Esophagus muscularis mucosa (tissue), 4 donors: ENCODE data around the gene BFSP1. TPM values are rescaled to one million over a fixed set of nuclear protein-coding genes. Genes with fewer than 3 reads are reported as not detected.

Experiments
- DNase-seq: peaks from one replicate; pipeline ENCODE4 v3.0.0-alpha.2; 2017; ENCODE audit errors: extremely low spot score
- H3K27ac ChIP-seq, 4 donors: fragments of 200-600 bp; sonication (generic); replicated peaks in 1 of 4; 1 replicate in 3 of 4; 2 replicates in 1 of 4; pipeline ENCODE4 v1.5.1; 2016 to 2019; ENCODE audit warnings: mild to moderate bottlenecking in 1 of 4
- H3K27me3 ChIP-seq, 4 donors: fragments of 200-600 bp; sonication (generic); one replicate each; pipeline versions ENCODE4 v1.5.1 to v1.6.0; 2016 to 2019
- H3K36me3 ChIP-seq, 4 donors: fragments of 200-600 bp; sonication (generic); one replicate each; pipeline ENCODE4 v1.5.1; 2016 to 2019
- H3K4me1 ChIP-seq, 4 donors: fragments of 200-600 bp; sonication (generic); one replicate each; pipeline ENCODE4 v1.5.1; 2016 to 2019
- H3K4me3 ChIP-seq, 4 donors: fragments of 200-600 bp; sonication (generic); 1 replicate in 2 of 4; 2 replicates in 2 of 4; pipeline ENCODE4 v1.5.1; 2016 to 2019; ENCODE audit warnings: mild to moderate bottlenecking in 4 of 4, moderate library complexity in 1 of 4
- H3K9me3 ChIP-seq, 4 donors: fragments of 200-600 bp; sonication (generic); 1 replicate in 3 of 4; 2 replicates in 1 of 4; pipeline ENCODE4 v1.5.1; 2016 to 2019
- EP300 ChIP-seq: sonication (generic); formaldehyde crosslinking; IDR thresholded peaks from one replicate; pipeline ENCODE4 v1.6.1; 2017; ENCODE audit warnings: antibody characterized with exemption
- POLR2A ChIP-seq: fragments of 450-650 bp; IDR thresholded peaks from one replicate; pipeline ENCODE4 v1.6.1; 2017; ENCODE audit warnings: antibody characterized with exemption, moderate library complexity, mild to moderate bottlenecking, low read depth
- POLR2AphosphoS5 ChIP-seq, 2 donors: sonication (generic); formaldehyde crosslinking; IDR thresholded peaks; one replicate each; pipeline ENCODE4 v1.6.1; 2017; ENCODE audit warnings: antibody characterized with exemption in 2 of 2
- WGBS: methylation state at CpG from one replicate; pipeline ENCODE4 v1.1.5; 2018; 5-methylcytosine and 5-hydroxymethylcytosine counted together
- intact Hi-C: fragments of 100-400 bp; cut with DNase I; formaldehyde crosslinking; loops from one replicate; pipeline ENCODE4 v1.15.1; 2023
- total RNA-seq, 4 donors: library from RNA; depleted of rRNA; stranded (reverse); fragments of >200 nt; gene quantifications; one replicate each; pipeline versions ENCODE4 v1.1.0 to v1.2.1, GENCODE V29; 2016
- TF ChIP-seq, protein P1 (sequence below), 3 experiments: fragments of 200-600 bp in 2 of 3; fragments of 450-650 bp in 1 of 3; sonication (generic) in 2 of 3; IDR thresholded peaks; one replicate each; pipeline ENCODE4 v1.5.1; 2017 to 2019; ENCODE audit warnings: antibody characterized with exemption in 3 of 3, mild to moderate bottlenecking in 2 of 3, moderate library complexity in 1 of 3

The BFSP1 gene
- total RNA-seq, 4 donors from 2014 or later, result 2.7 to 7.3 (median 6.4) TPM

DNA sequence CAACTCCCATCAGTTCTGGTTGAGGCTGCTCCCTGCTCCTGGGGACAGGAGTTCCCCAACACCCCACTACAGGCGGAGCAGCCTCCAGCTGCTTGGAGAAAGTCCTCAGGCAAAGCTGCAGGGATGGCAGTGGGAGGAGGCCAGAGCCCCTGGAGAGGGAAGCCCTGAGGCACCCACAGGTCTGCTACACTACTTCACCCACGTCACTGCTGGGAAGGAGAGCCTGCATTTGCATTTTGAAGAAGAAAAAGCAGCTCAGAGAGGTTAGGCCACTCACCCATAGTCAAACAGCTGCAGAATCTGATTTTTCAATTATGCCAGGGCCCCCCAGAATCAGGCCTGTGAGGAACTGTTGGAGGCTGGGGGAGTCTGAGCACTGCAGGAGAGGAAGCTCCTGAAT is 17.2 kb downstream of the BFSP1 start:
- Histone ChIP-seq H3K27me3 (no peaks in the 10 kb centered on the region), H3K9me3 (no peaks in the 10 kb centered on the region), H3K4me1 (no peaks in the 10 kb centered on the region), H3K27ac (no peak overlapping the region), H3K4me3 (no peak overlapping the region), H3K36me3 (no peaks in the 10 kb centered on the region)
- intact Hi-C loops, result no loop called here
- no peak for TF ChIP-seq POLR2AphosphoS5 (IDR thresholded peaks at IDR 0.05)
- no peak for DNase-seq
- WGBS, result 88% methylated on average over 1 of the region's 2 CpGs

DNA sequence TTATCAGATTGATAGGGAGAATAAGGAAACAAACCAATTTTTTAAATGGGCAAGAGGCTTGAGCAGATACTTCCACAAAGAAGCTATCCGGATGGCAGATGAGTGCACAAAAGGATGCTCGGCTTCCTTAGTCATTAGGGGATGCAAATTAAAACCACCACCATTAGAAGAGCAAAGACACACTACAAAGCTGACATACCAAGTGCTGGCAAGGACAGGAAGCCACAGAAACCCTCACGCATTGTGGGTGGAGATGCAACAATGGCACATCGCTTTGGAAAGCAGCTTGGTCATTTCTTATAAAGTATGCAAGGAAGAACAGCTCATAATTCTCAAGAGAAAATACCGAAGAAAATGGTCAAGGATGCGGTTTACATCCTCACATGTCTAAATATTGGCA is 19.8 kb downstream of the BFSP1 start:
- intact Hi-C loops, result no loop called here
- 80% methylated on average over 6 of the region's 6 CpGs for WGBS
- Histone ChIP-seq H3K27ac (no peak overlapping the region), H3K27me3 (no peaks in the 10 kb centered on the region), H3K4me3 (no peak overlapping the region), H3K9me3 (no peaks in the 10 kb centered on the region), H3K4me1 (no peaks in the 10 kb centered on the region), H3K36me3 (peaks cover 0 to 4% (median 0%) of the 10 kb centered on the region in 4 donors)
- TF ChIP-seq POLR2A, result no peak
- TF ChIP-seq EP300, result no peak
- TF ChIP-seq, protein P1, sequence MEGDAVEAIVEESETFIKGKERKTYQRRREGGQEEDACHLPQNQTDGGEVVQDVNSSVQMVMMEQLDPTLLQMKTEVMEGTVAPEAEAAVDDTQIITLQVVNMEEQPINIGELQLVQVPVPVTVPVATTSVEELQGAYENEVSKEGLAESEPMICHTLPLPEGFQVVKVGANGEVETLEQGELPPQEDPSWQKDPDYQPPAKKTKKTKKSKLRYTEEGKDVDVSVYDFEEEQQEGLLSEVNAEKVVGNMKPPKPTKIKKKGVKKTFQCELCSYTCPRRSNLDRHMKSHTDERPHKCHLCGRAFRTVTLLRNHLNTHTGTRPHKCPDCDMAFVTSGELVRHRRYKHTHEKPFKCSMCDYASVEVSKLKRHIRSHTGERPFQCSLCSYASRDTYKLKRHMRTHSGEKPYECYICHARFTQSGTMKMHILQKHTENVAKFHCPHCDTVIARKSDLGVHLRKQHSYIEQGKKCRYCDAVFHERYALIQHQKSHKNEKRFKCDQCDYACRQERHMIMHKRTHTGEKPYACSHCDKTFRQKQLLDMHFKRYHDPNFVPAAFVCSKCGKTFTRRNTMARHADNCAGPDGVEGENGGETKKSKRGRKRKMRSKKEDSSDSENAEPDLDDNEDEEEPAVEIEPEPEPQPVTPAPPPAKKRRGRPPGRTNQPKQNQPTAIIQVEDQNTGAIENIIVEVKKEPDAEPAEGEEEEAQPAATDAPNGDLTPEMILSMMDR (IDR thresholded peaks at IDR 0.05), result no peak
- no peak for TF ChIP-seq POLR2AphosphoS5 (IDR thresholded peaks at IDR 0.05)
- DNase-seq, result no peak

DNA sequence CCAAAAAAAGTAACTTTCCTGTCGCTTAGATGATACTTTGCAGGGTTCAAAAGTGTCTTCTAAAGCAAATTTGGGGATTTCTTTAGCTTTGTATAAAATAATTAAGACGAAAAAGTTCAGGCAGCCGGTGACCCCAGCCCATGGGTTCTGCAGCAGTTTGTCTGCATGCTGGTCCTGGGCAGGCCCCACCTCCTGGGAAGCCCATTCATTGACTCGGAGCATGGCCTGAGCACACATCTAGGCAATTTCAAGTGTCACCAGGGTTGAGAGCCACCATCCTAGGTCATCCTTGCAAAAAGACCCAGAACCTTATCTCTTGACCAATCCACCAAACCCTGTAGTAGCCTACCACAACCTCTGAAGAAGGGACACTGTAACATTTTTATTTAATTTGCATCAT is 20.6 kb downstream of the BFSP1 start:
- H3K4me1 ChIP-seq, result peaks cover 1 to 7% (median 3%) of the 10 kb centered on the region in 4 donors
- no peak overlapping the region for H3K27ac ChIP-seq
- intact Hi-C loops, result no loop called here
- WGBS, result 91% methylated on average over 4 of the region's 4 CpGs
- peaks cover 0 to 4% (median 0%) of the 10 kb centered on the region in 4 donors for H3K36me3 ChIP-seq
- no peak overlapping the region for H3K4me3 ChIP-seq
- no peaks in the 10 kb centered on the region for H3K27me3 ChIP-seq
- no peak for DNase-seq
- H3K9me3 ChIP-seq, result no peaks in the 10 kb centered on the region
- TF ChIP-seq, protein P1 (IDR thresholded peaks at IDR 0.05), result no peak

DNA sequence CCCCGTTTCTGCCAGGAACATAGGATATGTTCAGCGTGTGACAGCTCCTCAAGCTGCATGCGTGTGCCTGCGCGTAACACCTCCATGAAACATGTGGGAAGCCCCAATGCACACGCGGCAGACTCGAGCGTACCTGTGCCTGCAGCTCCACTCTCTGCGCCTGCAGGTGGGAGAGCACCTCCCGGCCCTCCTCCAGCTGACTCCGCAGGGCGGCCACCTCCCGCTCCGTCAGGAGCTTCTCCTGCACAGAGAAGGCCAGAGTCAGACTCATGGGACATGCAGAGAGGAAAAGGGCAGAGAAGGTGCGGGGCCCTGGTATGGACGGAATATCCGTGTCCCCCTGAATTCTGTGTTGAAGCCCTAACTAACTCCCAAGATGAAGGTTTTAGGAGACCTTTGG is 22.4 kb downstream of the BFSP1 start:
- Histone ChIP-seq H3K9me3 (no peaks in the 10 kb centered on the region), H3K36me3 (peaks cover 0 to 4% (median 0%) of the 10 kb centered on the region in 4 donors), H3K27ac (no peak overlapping the region), H3K27me3 (no peaks in the 10 kb centered on the region), H3K4me3 (no peak overlapping the region), H3K4me1 (peaks cover 8 to 19% (median 15%) of the 10 kb centered on the region in 4 donors)
- intact Hi-C loops, result loop anchor here (5.0 kb wide), 1 partner anchor 394 kb away; no protein-coding TSS in a partner anchor
- 97% methylated on average over 8 of the region's 18 CpGs for WGBS
- TF ChIP-seq, protein P1 (IDR thresholded peaks at IDR 0.05), result no peak
- no peak for TF ChIP-seq EP300
- TF ChIP-seq POLR2AphosphoS5 (IDR thresholded peaks at IDR 0.05), result no peak
- no peak for TF ChIP-seq POLR2A
- no peak for DNase-seq

DNA sequence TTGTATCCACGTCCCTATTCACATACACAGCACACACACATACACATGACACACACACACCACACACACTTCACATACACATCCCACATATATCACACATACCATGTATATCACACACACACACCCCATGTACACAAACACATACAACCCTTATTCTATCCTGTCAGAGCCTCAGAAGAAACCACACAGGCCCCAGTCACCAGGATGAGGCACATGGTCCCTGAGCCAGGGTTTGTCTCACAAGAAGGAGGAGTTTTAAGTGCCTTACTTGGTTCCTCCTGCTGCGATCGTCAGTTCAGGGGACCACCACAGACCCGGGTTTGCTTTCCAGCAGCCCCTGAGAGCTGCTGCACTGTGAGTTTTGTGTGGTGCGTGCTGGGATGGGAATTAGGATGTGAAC is 23.6 kb downstream of the BFSP1 start:
- peaks cover 8 to 19% (median 15%) of the 10 kb centered on the region in 4 donors for H3K4me1 ChIP-seq
- H3K9me3 ChIP-seq, result no peaks in the 10 kb centered on the region
- no peak for DNase-seq
- no peak overlapping the region for H3K4me3 ChIP-seq
- intact Hi-C loops, result loop anchor here (5.0 kb wide), 1 partner anchor 395 kb away; no protein-coding TSS in a partner anchor
- WGBS, result 92% methylated on average over 5 of the region's 5 CpGs
- H3K36me3 ChIP-seq, result peaks cover 0 to 4% (median 0%) of the 10 kb centered on the region in 4 donors
- H3K27me3 ChIP-seq, result no peaks in the 10 kb centered on the region
- no peak overlapping the region for H3K27ac ChIP-seq
- no peak for TF ChIP-seq EP300

DNA sequence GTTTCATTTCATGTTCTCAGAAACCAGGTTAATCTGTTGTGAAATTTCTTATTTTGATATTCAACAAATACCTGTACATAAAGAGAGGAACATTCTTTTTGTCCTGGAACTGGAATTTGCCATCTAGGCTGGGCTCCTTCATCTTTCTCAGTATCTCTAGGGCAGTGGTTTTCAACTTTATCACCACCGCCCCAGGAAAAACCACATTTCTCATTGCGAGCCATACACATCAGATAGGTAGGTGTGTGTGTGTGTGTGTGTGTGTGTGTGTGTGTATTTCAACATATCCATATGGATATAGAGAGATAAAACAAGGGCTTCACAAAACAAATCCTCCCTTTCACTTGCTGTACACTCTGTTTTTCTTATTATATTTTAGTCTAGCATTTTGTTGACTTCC is 24.1 kb downstream of the BFSP1 start:
- Histone ChIP-seq H3K4me1 (peaks cover 8 to 19% (median 15%) of the 10 kb centered on the region in 4 donors), H3K9me3 (no peaks in the 10 kb centered on the region), H3K27me3 (no peaks in the 10 kb centered on the region), H3K4me3 (no peak overlapping the region), H3K27ac (no peak overlapping the region), H3K36me3 (peaks cover 0 to 4% (median 0%) of the 10 kb centered on the region in 4 donors)
- 92% methylated on average over 2 of the region's 2 CpGs for WGBS
- intact Hi-C loops, result loop anchor here (5.0 kb wide), 1 partner anchor 395 kb away; no protein-coding TSS in a partner anchor
- TF ChIP-seq POLR2AphosphoS5 (IDR thresholded peaks at IDR 0.05) (no peak), EP300 (no peak), POLR2A (no peak)
- TF ChIP-seq, protein P1 (IDR thresholded peaks at IDR 0.05), result no peak
- DNase-seq, result no peak
